Stimulated activated CD4-positive, alpha-beta T cell treated with anti-CD3 and anti-CD28 coated beads, Interleukin-1b, Interleukin-23, amount 100 ng/mL, for 48 hours (primary cell): Measurements from ENCODE around the gene ZNF724.

Experiments used
- DNase-seq: peaks from one replicate; pipeline ENCODE4 v3.0.0-alpha.2; 2020

ZNF724 gene

GRCh38 chr19:23222998-23223652 is 27.1 kb downstream of the ZNF724 start:
- no peak for DNase-seq

- DNase-seq = no peak
Measured at GRCh38 chr19:23203841-23204344, 46.3 kb downstream of the ZNF724 start.

GRCh38 chr19:23190341-23190740 is 59.9 kb downstream of the ZNF724 start:
- no peak for DNase-seq

- DNase-seq = no peak
Measured at GRCh38 chr19:23183251-23183650, 66.9 kb downstream of the ZNF724 start.
